Vagina (tissue), 2 donors: ENCODE measurements around the gene MGMT.

Experiments used
- POLR2A ChIP-seq, 2 donors: fragments of 450-650 bp; IDR thresholded peaks; one replicate each; pipeline ENCODE4 v1.6.1; 2017; ENCODE audit warnings: antibody characterized with exemption in 2 of 2, mild to moderate bottlenecking in 2 of 2, moderate library complexity in 2 of 2
- TF ChIP-seq, protein P1 (sequence below), 3 experiments: fragments of 450-650 bp in 2 of 3; fragments of 200-600 bp in 1 of 3; sonication (generic) in 1 of 3; IDR thresholded peaks; one replicate each; pipeline ENCODE4 v1.5.1; 2017 to 2019; ENCODE audit warnings: antibody characterized with exemption in 3 of 3, mild to moderate bottlenecking in 2 of 3, moderate library complexity in 2 of 3

DNA sequence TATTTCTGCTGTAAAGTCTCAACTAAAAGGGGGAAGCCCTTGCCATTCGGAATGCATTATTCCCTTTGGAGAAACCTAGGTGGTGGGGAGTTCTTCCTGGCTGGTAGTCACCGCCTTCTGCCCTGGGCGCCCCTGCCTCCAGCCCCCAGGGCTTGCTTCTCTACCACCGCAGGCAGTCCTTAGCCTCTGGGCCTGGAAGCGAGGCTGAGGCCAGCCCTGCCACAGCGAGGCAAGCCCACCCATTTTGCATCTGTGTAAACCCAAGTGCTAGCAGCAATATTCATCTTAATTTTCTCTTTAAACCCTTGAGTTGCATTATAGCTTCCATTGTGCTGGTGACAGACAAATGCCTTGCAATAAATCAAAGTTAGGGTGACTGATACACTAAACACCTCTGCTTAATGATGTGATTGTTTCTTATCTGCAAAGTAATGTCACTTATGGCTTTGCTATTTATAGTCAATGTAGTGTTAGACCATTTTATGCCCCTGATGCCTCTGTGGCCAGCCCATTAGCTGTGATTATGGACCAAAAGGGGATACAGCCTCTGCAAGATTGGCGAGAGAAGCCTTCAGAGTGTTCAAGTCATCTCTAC, 26.2 kb upstream of the MGMT start:
- TF ChIP-seq POLR2A (IDR thresholded peaks at IDR 0.05) = no peak
- TF ChIP-seq, protein P1, sequence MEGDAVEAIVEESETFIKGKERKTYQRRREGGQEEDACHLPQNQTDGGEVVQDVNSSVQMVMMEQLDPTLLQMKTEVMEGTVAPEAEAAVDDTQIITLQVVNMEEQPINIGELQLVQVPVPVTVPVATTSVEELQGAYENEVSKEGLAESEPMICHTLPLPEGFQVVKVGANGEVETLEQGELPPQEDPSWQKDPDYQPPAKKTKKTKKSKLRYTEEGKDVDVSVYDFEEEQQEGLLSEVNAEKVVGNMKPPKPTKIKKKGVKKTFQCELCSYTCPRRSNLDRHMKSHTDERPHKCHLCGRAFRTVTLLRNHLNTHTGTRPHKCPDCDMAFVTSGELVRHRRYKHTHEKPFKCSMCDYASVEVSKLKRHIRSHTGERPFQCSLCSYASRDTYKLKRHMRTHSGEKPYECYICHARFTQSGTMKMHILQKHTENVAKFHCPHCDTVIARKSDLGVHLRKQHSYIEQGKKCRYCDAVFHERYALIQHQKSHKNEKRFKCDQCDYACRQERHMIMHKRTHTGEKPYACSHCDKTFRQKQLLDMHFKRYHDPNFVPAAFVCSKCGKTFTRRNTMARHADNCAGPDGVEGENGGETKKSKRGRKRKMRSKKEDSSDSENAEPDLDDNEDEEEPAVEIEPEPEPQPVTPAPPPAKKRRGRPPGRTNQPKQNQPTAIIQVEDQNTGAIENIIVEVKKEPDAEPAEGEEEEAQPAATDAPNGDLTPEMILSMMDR (IDR thresholded peaks at IDR 0.05) = no peak
